HepG2 (cell line): ENCODE measurements around the gene SDK2. TPM values are rescaled to one million over a fixed set of nuclear protein-coding genes. Genes with fewer than 3 reads are reported as not detected.

ENCODE experiments used
- ATAC-seq: fragments of 200-7000 bp; cut with Tn5 transposase; 3 replicates; pipeline ENCODE4 v1.9.1; 2020; ENCODE audit warnings: mild to moderate bottlenecking, moderate library complexity
- BruUV-seq: library from RNA; stranded (reverse); fragments of 400-500 nt; replicated peaks from 2 replicates; lab custom pipeline; 2021; lab: Mats Ljungman, UMichigan
- CTCF ChIA-PET: fragments of 300-600 bp; formaldehyde crosslinking; extraction: SDS; loops from one replicate; lab custom pipeline; 2021; ENCODE audit warnings: low total read pairs, inconsistent platforms, low intra/inter-chr PET ratio; lab: Yijun Ruan, JAX
- POLR2A ChIA-PET: fragments of 350-600 bp; sonication (Branson Sonifier 250); formaldehyde crosslinking; loops from one replicate; lab custom pipeline; 2020; ENCODE audit warnings: antibody characterized with exemption, inconsistent platforms; lab: Yijun Ruan, JAX
- DNase-seq: peaks from one replicate; pipeline ENCODE4 v3.0.0-alpha.2; 2015; ENCODE audit warnings: low spot score
- FAIRE-seq: peaks from 3 replicates; lab custom pipeline; 2011; peaks lifted over from hg19 to GRCh38; lab: Jason Lieb, UNC
- H2AFZ ChIP-seq: one replicate; pipeline ENCODE4 v1.6.1; 2011; ENCODE audit warnings: low read length, inconsistent platforms
- H3K27ac ChIP-seq: fragments of 300-600 bp; 3 replicates; pipeline ENCODE4 v1.8.0; 2011; ENCODE audit warnings: mixed run types, mild to moderate bottlenecking, mixed read lengths, low read length, inconsistent platforms; ENCODE audit not compliant: insufficient read depth; ENCODE audit errors: extremely low read length
- H3K27me3 ChIP-seq, 2 experiments: fragments of 200-600 bp in 1 of 2; 2 replicates in 1 of 2; 3 replicates in 1 of 2; pipeline versions ENCODE4 v1.6.0 to v1.8.0; 2011; ENCODE audit warnings: low read length in 2 of 2, mild to moderate bottlenecking in 2 of 2, moderate library complexity in 2 of 2, inconsistent platforms in 1 of 2; ENCODE audit not compliant: insufficient read depth in 2 of 2, control insufficient read depth in 1 of 2
- H3K36me3 ChIP-seq, 2 experiments: fragments of 200-600 bp in 1 of 2; replicated peaks in 1 of 2; 2 replicates in 1 of 2; 3 replicates in 1 of 2; pipeline versions ENCODE4 v1.5.1 to v1.8.0; 2011; ENCODE audit warnings: low read length in 2 of 2, inconsistent platforms in 1 of 2; ENCODE audit not compliant: insufficient read depth in 2 of 2, control insufficient read depth in 1 of 2
- H3K4me1 ChIP-seq: 2 replicates; pipeline ENCODE4 v1.5.1; 2012; ENCODE audit warnings: low read length, inconsistent platforms; ENCODE audit not compliant: insufficient read depth
- H3K4me2 ChIP-seq: 2 replicates; pipeline ENCODE4 v1.6.0; 2011; ENCODE audit warnings: low read depth, low read length, inconsistent platforms
- H3K4me3 ChIP-seq, 3 experiments: fragments of 200-600 bp in 1 of 3; sonication (generic), shearing (Covaris generic) in 1 of 3; replicated peaks in 1 of 3; 2 replicates each; pipeline ENCODE4 v1.5.1; 2011 to 2016; ENCODE audit warnings: low read length in 3 of 3, inconsistent platforms in 2 of 3, low read depth in 2 of 3, mild to moderate bottlenecking in 2 of 3, control low read depth in 1 of 3, mixed read lengths in 1 of 3; ENCODE audit not compliant: insufficient read depth in 1 of 3
- H3K79me2 ChIP-seq: one replicate; pipeline ENCODE4 v1.6.1; 2011; ENCODE audit warnings: low read length, inconsistent platforms; ENCODE audit not compliant: insufficient read depth
- H3K9ac ChIP-seq: 2 replicates; pipeline ENCODE4 v1.6.0; 2011; ENCODE audit warnings: mild to moderate bottlenecking, low read depth, low read length, inconsistent platforms; ENCODE audit not compliant: insufficient read depth
- H3K9me3 ChIP-seq: 2 replicates; pipeline ENCODE4 v1.5.1; 2012; ENCODE audit warnings: mild to moderate bottlenecking, low read length
- H4K20me1 ChIP-seq: 2 replicates; pipeline ENCODE4 v1.6.0; 2011; ENCODE audit warnings: inconsistent platforms, mild to moderate bottlenecking, low read length, moderate library complexity; ENCODE audit not compliant: insufficient read depth
- CEBPB ChIP-seq: IDR thresholded peaks from 2 replicates; pipeline ENCODE4 v1.6.1; 2011; ENCODE audit warnings: low read depth, low read length, improper control_type of control experiment, borderline replicate concordance
- CHCHD3 ChIP-seq: sonication (generic); formaldehyde crosslinking; IDR thresholded peaks from 2 replicates; pipeline ENCODE4 v1.8.0; 2022; ENCODE audit warnings: mild to moderate bottlenecking, missing genetic modification reagents, moderate library complexity
- FOXK2 ChIP-seq: fragments of 450-650 bp; IDR thresholded peaks from 2 replicates; pipeline ENCODE4 v1.6.1; 2016
- KDM2A ChIP-seq: sonication (generic); formaldehyde crosslinking; IDR thresholded peaks from 2 replicates; pipeline ENCODE4 v1.4.0; 2020; ENCODE audit warnings: low read depth, missing genetic modification reagents, borderline replicate concordance
- KDM4B ChIP-seq: sonication (generic); formaldehyde crosslinking; IDR thresholded peaks from 2 replicates; pipeline ENCODE4 v1.4.0; 2020; ENCODE audit warnings: missing genetic modification reagents
- ZNF543 ChIP-seq: sonication (generic); formaldehyde crosslinking; IDR thresholded peaks from 2 replicates; pipeline ENCODE4 v1.4.0; 2020; ENCODE audit warnings: mild to moderate bottlenecking, missing genetic modification reagents
- WGBS: methylation state at CpG from one replicate; pipeline ENCODE4 v1.1.6; 2017; ENCODE audit warnings: low lambda C conversion rate; 5-methylcytosine and 5-hydroxymethylcytosine counted together
- in situ Hi-C: cut with HindIII; loops from 2 replicates; pipeline ENCODE4 v1.10.0; 2017; ENCODE audit warnings: low pct_unique_long_range_greater_than_20kb; ENCODE audit not compliant: extremely low pct_ligation_motif_present
- intact Hi-C: fragments of 100-400 bp; cut with micrococcal nuclease; formaldehyde crosslinking; loops from one replicate; pipeline ENCODE4 v1.10.0; 2022; ENCODE audit not compliant: unreplicated experiment
- polyA plus RNA-seq, 8 experiments: library from polyadenylated mRNA; depleted of rRNA in 3 of 8; stranded (reverse) in 7 of 8; unstranded in 1 of 8; fragments of >200 nt; fragmentation: Illumina TruSeq in 4 of 8; extraction: Trizol in 4 of 8; gene quantifications; 2 replicates each; pipeline versions ENCODE4 v1.2.1 to v1.2.3, GENCODE V29; 2011 to 2016; ENCODE audit warnings: low read depth in 4 of 8, missing spikeins in 1 of 8, mixed read lengths in 1 of 8; ENCODE audit not compliant: insufficient read depth in 1 of 8
- total RNA-seq, 5 experiments: library from RNA; depleted of rRNA; stranded (reverse); fragments of >200 nt; fragmentation: Illumina TruSeq; extraction: Trizol; gene quantifications; 2 replicates each; pipeline ENCODE4 v1.2.3, GENCODE V29; 2016; ENCODE audit warnings: low read depth in 1 of 5
- TF ChIP-seq, protein P1 (sequence below): sonication (generic); formaldehyde crosslinking; IDR thresholded peaks from 2 replicates; pipeline ENCODE4 v1.4.0; 2020; ENCODE audit warnings: mild to moderate bottlenecking, low read depth, missing genetic modification reagents
- TF ChIP-seq, protein P2 (sequence below): sonication (generic); formaldehyde crosslinking; IDR thresholded peaks from 2 replicates; pipeline ENCODE4 v1.4.0; 2020; ENCODE audit warnings: missing genetic modification reagents
- TF ChIP-seq, protein P3 (sequence below), 2 experiments: fragments of 450-650 bp in 1 of 2; sonication (generic) in 1 of 2; formaldehyde crosslinking; IDR thresholded peaks; 2 replicates each; pipeline versions ENCODE4 v1.5.0 to v1.8.0; 2020 to 2022; ENCODE audit warnings: mild to moderate bottlenecking in 1 of 2, missing genetic modification reagents in 1 of 2

The SDK2 gene
- total and polyA plus RNA-seq, 2 of the 13 experiments (the other 11 are each of a cell fraction or from before 2014, with no cell fraction given) = not detected

DNA sequence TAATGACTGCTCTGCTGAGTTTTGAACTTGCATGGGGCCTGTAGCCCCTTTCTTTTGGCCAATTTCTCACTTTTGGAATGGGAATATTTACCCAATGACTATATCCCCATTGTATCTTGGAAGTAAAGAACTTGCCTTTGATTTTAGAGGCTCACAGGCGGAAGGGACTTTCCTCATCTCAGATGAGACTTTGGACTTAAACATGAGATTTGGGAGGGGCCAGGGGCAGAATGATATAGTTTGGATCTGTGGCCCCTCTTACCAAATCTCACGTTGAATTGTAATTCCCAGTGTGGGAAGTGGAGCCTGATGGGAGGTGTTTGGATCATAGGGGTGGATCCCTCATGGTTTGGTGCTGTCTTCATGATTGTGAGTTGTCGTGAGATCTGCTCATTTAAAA lies 42.7 kb upstream of the SDK2 start:
- Histone ChIP-seq H3K79me2 (no peaks in the 10 kb centered on the region), H4K20me1 (no peaks in the 10 kb centered on the region), H3K4me3 (no peak overlapping the region), H3K9me3 (peaks cover 2% of the 10 kb centered on the region; the same call in 1 of the 2 replicates), H3K36me3 (no peaks in the 10 kb centered on the region), H2AFZ (no peak overlapping the region), H3K4me1 (peaks cover 17% of the 10 kb centered on the region), H3K4me2 (no peak overlapping the region), H3K9ac (no peak overlapping the region), H3K27ac (no peak overlapping the region), H3K27me3 (no peaks in the 10 kb centered on the region; a peak in 1 of 5 replicates)
- TF ChIP-seq, protein P1, sequence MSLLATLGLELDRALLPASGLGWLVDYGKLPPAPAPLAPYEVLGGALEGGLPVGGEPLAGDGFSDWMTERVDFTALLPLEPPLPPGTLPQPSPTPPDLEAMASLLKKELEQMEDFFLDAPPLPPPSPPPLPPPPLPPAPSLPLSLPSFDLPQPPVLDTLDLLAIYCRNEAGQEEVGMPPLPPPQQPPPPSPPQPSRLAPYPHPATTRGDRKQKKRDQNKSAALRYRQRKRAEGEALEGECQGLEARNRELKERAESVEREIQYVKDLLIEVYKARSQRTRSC (CRISPR knock-in tag) = no peak
- no peak for TF ChIP-seq ZNF543
- no peak for TF ChIP-seq CEBPB
- TF ChIP-seq FOXK2 = no peak
- no peak for TF ChIP-seq CHCHD3 (CRISPR knock-in tag)
- TF ChIP-seq, protein P2, sequence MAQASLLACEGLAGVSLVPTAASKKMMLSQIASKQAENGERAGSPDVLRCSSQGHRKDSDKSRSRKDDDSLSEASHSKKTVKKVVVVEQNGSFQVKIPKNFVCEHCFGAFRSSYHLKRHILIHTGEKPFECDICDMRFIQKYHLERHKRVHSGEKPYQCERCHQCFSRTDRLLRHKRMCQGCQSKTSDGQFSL (CRISPR knock-in tag) = no peak
- TF ChIP-seq KDM2A (CRISPR knock-in tag) = no peak
- TF ChIP-seq, protein P3, sequence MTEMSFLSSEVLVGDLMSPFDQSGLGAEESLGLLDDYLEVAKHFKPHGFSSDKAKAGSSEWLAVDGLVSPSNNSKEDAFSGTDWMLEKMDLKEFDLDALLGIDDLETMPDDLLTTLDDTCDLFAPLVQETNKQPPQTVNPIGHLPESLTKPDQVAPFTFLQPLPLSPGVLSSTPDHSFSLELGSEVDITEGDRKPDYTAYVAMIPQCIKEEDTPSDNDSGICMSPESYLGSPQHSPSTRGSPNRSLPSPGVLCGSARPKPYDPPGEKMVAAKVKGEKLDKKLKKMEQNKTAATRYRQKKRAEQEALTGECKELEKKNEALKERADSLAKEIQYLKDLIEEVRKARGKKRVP (CRISPR knock-in tag; IDR thresholded peaks at IDR 0.05) = no peak
- TF ChIP-seq KDM4B (CRISPR knock-in tag) = no peak
- no peak for FAIRE-seq
- no peak for DNase-seq
- BruUV-seq = no TSS peak
- WGBS = 10% methylated on average over 3 of the region's 3 CpGs
- intact Hi-C loops (no loop called here), in situ Hi-C loops (no loop called here)
- ATAC-seq = no peak
- POLR2A ChIA-PET = no interaction called here
- CTCF ChIA-PET = no interaction called here
